GM21717 (cell line): Measurements from ENCODE around the gene PHACTR3.
A peak's percentile ranks its signal among the peaks of the same experiment; 100 is the strongest.

Experiments used
- ATAC-seq: cut with Tn5 transposase; IDR thresholded peaks from one replicate; pipeline ENCODE4 v1.9.1; 2021; ENCODE audit warnings: mild to moderate bottlenecking, moderate library complexity; ENCODE audit not compliant: unreplicated experiment

PHACTR3 gene

GRCh38 chr20:59747671-59748515, 143.6 kb downstream of the PHACTR3 start:
- ATAC-seq, result no peak

- ATAC-seq, result no peak
These were observed 144.4 kb downstream of the PHACTR3 start for GRCh38 chr20:59748619-59749191.

- no peak for ATAC-seq
These were observed 145.0 kb downstream of the PHACTR3 start for GRCh38 chr20:59749301-59749700.

- ATAC-seq, result no peak
These were observed 146.0 kb downstream of the PHACTR3 start for GRCh38 chr20:59750209-59750840.

- ATAC-seq, result peak; percentile 45
These were observed 146.9 kb downstream of the PHACTR3 start for GRCh38 chr20:59751075-59751711.

- peak; percentile 88 for ATAC-seq
These were observed 147.8 kb downstream of the PHACTR3 start for GRCh38 chr20:59752101-59752586.

GRCh38 chr20:59752704-59753460, 148.5 kb downstream of the PHACTR3 start:
- ATAC-seq, result peak; percentile 44

- ATAC-seq, result no peak
These were observed 149.5 kb downstream of the PHACTR3 start for GRCh38 chr20:59753836-59754235.

GRCh38 chr20:59754551-59754950, 150.2 kb downstream of the PHACTR3 start:
- no peak for ATAC-seq

GRCh38 chr20:59756241-59756640, 151.9 kb downstream of the PHACTR3 start:
- ATAC-seq, result no peak

GRCh38 chr20:59764037-59764436, 159.7 kb downstream of the PHACTR3 start:
- no peak for ATAC-seq

GRCh38 chr20:59765599-59766177, 161.3 kb downstream of the PHACTR3 start:
- ATAC-seq, result no peak

- ATAC-seq, result no peak
These were observed 163.3 kb downstream of the PHACTR3 start for GRCh38 chr20:59767656-59768055.

- no peak for ATAC-seq
These were observed 165.9 kb downstream of the PHACTR3 start for GRCh38 chr20:59770270-59770669.

GRCh38 chr20:59770851-59771250, 166.5 kb downstream of the PHACTR3 start:
- no peak for ATAC-seq

GRCh38 chr20:59771506-59772372, 167.4 kb downstream of the PHACTR3 start:
- no peak for ATAC-seq

- ATAC-seq, result no peak
These were observed 168.0 kb downstream of the PHACTR3 start for GRCh38 chr20:59772373-59772705.

- no peak for ATAC-seq
These were observed 168.9 kb downstream of the PHACTR3 start for GRCh38 chr20:59772931-59773913.
